Caco-2 (cell line): Measurements from ENCODE around the gene KAT7. TPM values are rescaled to one million over a fixed set of nuclear protein-coding genes. Genes with fewer than 3 reads are reported as not detected.

ENCODE experiments used
- BruUV-seq: library from RNA; stranded (reverse); fragments of 400-500 nt; replicated peaks from 2 replicates; lab custom pipeline; 2021; lab: Mats Ljungman, UMichigan
- CTCF ChIA-PET: fragments of 300-600 bp; sonication (Branson Sonifier 250); formaldehyde crosslinking; loops from one replicate; lab custom pipeline; 2022; ENCODE audit warnings: antibody characterized with exemption; lab: Charles Lee
- POLR2A ChIA-PET: fragments of 300-600 bp; sonication (Branson Sonifier 250); formaldehyde crosslinking; loops from one replicate; lab custom pipeline; 2022; ENCODE audit warnings: antibody characterized with exemption; lab: Charles Lee
- DNase-seq, 2 experiments: peaks; one replicate each; pipeline versions ENCODE4 v3.0.0 to v3.0.0-alpha.2; 2020 to 2022
- H3K27me3 ChIP-seq: replicated peaks from 2 replicates; pipeline ENCODE4 v1.6.0; 2011; ENCODE audit warnings: low read length; ENCODE audit not compliant: control insufficient read depth, insufficient read depth
- H3K36me3 ChIP-seq: 2 replicates; pipeline ENCODE4 v1.5.1; 2011; ENCODE audit warnings: low read length; ENCODE audit not compliant: control insufficient read depth, insufficient read depth
- H3K4me1 ChIP-seq: fragments of 250-450 bp; sonication (Bioruptor Pico); 2 replicates; pipeline ENCODE4 v1.5.1; 2020; ENCODE audit warnings: mild to moderate bottlenecking
- H3K4me3 ChIP-seq: 2 replicates; pipeline ENCODE4 v1.5.1; 2011; ENCODE audit warnings: low read depth, mild to moderate bottlenecking, control low read depth, low read length
- H3K9me3 ChIP-seq: fragments of 250-450 bp; sonication (Bioruptor Pico); 2 replicates; pipeline ENCODE4 v1.5.1; 2020; ENCODE audit warnings: mild to moderate bottlenecking, moderate library complexity
- H3K27ac Mint-ChIP-seq: one replicate; pipeline ENCODE4 v1.8.0; 2022; ENCODE audit warnings: mixed read lengths; ENCODE audit not compliant: unreplicated experiment
- H3K27me3 Mint-ChIP-seq: one replicate; pipeline ENCODE4 v1.8.0; 2022; ENCODE audit warnings: mixed read lengths; ENCODE audit not compliant: insufficient read depth, unreplicated experiment
- H3K36me3 Mint-ChIP-seq: one replicate; pipeline ENCODE4 v1.8.0; 2022; ENCODE audit warnings: mild to moderate bottlenecking, mixed read lengths; ENCODE audit not compliant: insufficient read depth, unreplicated experiment
- H3K4me1 Mint-ChIP-seq: one replicate; pipeline ENCODE4 v1.8.0; 2022; ENCODE audit warnings: low read depth, mixed read lengths; ENCODE audit not compliant: unreplicated experiment
- H3K4me3 Mint-ChIP-seq: one replicate; pipeline ENCODE4 v1.8.0; 2022; ENCODE audit warnings: mild to moderate bottlenecking, moderate library complexity, mixed read lengths; ENCODE audit not compliant: unreplicated experiment
- H3K9me3 Mint-ChIP-seq: one replicate; pipeline ENCODE4 v1.8.0; 2022; ENCODE audit warnings: mixed read lengths; ENCODE audit not compliant: unreplicated experiment
- intact Hi-C: fragments of 100-400 bp; cut with micrococcal nuclease; formaldehyde crosslinking; loops from one replicate; pipeline ENCODE4 v1.10.0; 2022; ENCODE audit not compliant: unreplicated experiment
- total RNA-seq: library from RNA; stranded (reverse); gene quantifications from 2 replicates; pipeline ENCODE4 v1.2.3, GENCODE V29; 2022
- TF ChIP-seq, protein P1 (sequence below), 2 experiments: fragments of 200-600 bp in 1 of 2; IDR thresholded peaks; 1 replicate in 1 of 2; 2 replicates in 1 of 2; pipeline versions ENCODE4 v1.5.1 to v1.8.0; 2011 to 2022; ENCODE audit warnings: antibody characterized with exemption in 1 of 2, control low read depth in 1 of 2, inconsistent platforms in 1 of 2, low read depth in 1 of 2, low read length in 1 of 2, mild to moderate bottlenecking in 1 of 2, moderate library complexity in 1 of 2; ENCODE audit not compliant: insufficient read depth in 1 of 2, severe bottlenecking in 1 of 2, unreplicated experiment in 1 of 2

Gene KAT7
- total RNA-seq, 1 experiment from 2014 or later: 137 TPM

DNA sequence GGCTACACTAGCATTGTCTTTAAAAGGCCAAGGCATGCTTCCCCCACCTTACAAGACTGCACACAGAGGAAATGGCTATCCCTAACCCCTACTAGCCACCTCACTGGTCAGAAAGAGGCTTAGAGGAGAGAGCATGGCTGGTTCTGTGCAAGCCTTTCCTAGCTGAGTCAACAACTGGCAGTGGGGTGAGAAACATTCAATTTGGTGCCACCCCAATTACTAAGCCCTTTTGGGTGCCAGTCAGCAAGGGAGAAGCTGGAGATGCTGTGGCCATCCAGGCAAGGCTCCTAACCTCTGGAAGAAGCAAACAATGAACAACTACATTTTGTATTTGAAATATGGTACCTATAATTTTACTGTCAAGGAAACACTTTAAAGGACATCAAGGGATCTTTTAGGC lies 4.7 kb upstream of the KAT7 start:
- ChIA-PET CTCF (interaction anchor here (2.6 kb wide), 1 partner anchor 20 kb away, joined by 9 read pairs; the partner anchor contains the start of gene FAM117A), POLR2A (no interaction called here)
- peaks cover 10% of the 10 kb centered on the region for H3K4me1 Mint-ChIP-seq

DNA sequence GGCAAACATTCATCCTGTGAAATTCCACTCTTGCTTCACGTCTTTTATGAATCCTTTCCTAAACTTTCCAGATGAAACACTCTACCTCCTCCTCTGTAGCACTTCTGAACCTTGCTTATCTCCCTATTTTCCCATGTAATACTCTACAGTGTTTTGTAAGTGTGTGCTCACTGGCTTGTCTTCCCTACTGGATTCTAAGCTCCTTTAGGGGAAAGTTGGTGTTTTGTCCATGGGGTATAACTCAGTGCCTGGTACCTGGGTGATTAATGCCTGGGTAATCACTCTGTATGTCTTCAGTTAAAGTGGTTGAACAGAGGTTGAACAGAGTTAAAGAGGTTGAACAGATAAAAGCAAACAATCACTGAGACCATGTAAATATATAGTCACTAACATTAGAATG lies 3.8 kb upstream of the KAT7 start:
- TF ChIP-seq, protein P1, sequence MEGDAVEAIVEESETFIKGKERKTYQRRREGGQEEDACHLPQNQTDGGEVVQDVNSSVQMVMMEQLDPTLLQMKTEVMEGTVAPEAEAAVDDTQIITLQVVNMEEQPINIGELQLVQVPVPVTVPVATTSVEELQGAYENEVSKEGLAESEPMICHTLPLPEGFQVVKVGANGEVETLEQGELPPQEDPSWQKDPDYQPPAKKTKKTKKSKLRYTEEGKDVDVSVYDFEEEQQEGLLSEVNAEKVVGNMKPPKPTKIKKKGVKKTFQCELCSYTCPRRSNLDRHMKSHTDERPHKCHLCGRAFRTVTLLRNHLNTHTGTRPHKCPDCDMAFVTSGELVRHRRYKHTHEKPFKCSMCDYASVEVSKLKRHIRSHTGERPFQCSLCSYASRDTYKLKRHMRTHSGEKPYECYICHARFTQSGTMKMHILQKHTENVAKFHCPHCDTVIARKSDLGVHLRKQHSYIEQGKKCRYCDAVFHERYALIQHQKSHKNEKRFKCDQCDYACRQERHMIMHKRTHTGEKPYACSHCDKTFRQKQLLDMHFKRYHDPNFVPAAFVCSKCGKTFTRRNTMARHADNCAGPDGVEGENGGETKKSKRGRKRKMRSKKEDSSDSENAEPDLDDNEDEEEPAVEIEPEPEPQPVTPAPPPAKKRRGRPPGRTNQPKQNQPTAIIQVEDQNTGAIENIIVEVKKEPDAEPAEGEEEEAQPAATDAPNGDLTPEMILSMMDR (IDR thresholded peaks at IDR 0.05; ENCODE audit: insufficient read depth in 1 of 2, low read depth in 1 of 2, low read length in 1 of 2, severe bottlenecking in 1 of 2, unreplicated experiment in 1 of 2): no peak
- no peak overlapping the region for H3K27ac Mint-ChIP-seq
- intact Hi-C loops: no loop called here
- Histone ChIP-seq H3K27me3 (no peaks in the 10 kb centered on the region), H3K9me3 (no peaks in the 10 kb centered on the region), H3K4me3 (no peak overlapping the region), H3K36me3 (no peaks in the 10 kb centered on the region), H3K4me1 (peaks cover 9% of the 10 kb centered on the region)
- peaks cover 14% of the 10 kb centered on the region for H3K4me1 Mint-ChIP-seq
- CTCF ChIA-PET: interaction anchor here (2.6 kb wide), 1 partner anchor 20 kb away, joined by 9 read pairs; the partner anchor contains the start of gene FAM117A
- no peak overlapping the region for H3K4me3 Mint-ChIP-seq
- H3K36me3 Mint-ChIP-seq: peaks cover 16% of the 10 kb centered on the region
- DNase-seq: no peak
- H3K27me3 Mint-ChIP-seq: peaks cover 18% of the 10 kb centered on the region
- POLR2A ChIA-PET: no interaction called here
- no TSS peak for BruUV-seq
- H3K9me3 Mint-ChIP-seq: no peaks in the 10 kb centered on the region

More for the DNA sequence above, 4.7 kb upstream of the KAT7 start:
- Mint-ChIP-seq H3K4me3 (no peak overlapping the region), H3K9me3 (no peaks in the 10 kb centered on the region), H3K27me3 (peaks cover 18% of the 10 kb centered on the region), H3K36me3 (peaks cover 8% of the 10 kb centered on the region), H3K27ac (no peak overlapping the region)
- no TSS peak for BruUV-seq
- no peak for DNase-seq
- intact Hi-C loops: no loop called here
- Histone ChIP-seq H3K4me3 (no peak overlapping the region), H3K27me3 (no peaks in the 10 kb centered on the region), H3K36me3 (no peaks in the 10 kb centered on the region), H3K4me1 (peaks cover 6% of the 10 kb centered on the region; the same call in 1 of the 2 replicates), H3K9me3 (no peaks in the 10 kb centered on the region)
- TF ChIP-seq, protein P1 (IDR thresholded peaks at IDR 0.05; ENCODE audit: insufficient read depth in 1 of 2, low read depth in 1 of 2, low read length in 1 of 2, severe bottlenecking in 1 of 2, unreplicated experiment in 1 of 2): no peak

DNA sequence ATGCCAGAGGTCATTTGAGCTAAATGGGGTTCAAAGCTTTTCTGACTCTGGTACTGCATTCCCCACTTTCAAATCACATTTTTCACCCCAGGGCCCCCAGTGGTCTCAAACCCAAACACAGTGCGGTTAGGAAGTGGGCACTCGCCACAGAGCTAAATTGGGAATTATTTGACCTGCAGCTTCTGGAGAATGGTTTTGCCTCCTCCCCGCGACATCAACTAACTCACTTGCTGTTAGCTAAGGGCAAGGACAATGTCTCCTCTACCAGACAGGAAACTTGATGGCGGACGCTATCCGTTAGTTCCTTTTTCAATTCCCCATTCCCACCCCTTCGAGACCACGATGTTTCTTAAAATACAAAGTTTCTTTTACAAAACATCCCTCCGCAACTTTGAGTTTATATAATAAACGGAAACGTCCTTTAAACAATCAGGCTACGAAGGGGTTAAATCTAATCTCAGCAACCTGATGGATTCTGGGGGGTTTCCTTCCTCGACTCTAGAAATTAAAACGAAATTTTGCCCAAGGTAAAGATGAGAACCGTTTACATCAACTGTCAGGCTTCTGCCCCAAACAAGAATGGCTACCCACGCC lies 500 bp upstream of the KAT7 start:
- intact Hi-C loops: loop anchor here (1.0 kb wide), 2 partner anchors 24 to 80 kb away; partner anchors contain the start of gene FAM117A

More for the DNA sequence above, 500 bp upstream of the KAT7 start:
- peaks cover 8% of the 10 kb centered on the region for H3K27me3 Mint-ChIP-seq
- peak overlapping the region; percentile 96 for H3K27ac Mint-ChIP-seq
- H3K4me1 Mint-ChIP-seq: peaks cover 21% of the 10 kb centered on the region
- H3K27me3 ChIP-seq: no peaks in the 10 kb centered on the region
- no TSS peak for BruUV-seq
- H3K36me3 ChIP-seq: peaks cover 9% of the 10 kb centered on the region
- H3K4me3 ChIP-seq: peak overlapping the region; percentile 78
- ChIA-PET CTCF (interaction anchor here (0.6 to 1.1 kb wide), 8 partner anchors 10 to 306 kb away, joined by 3 to 9 read pairs (median 4); partner anchors contain the start of genes FAM117A and SLC35B1), POLR2A (interaction anchor here (0.5 to 2.2 kb wide), 23 partner anchors 10 to 970 kb away, joined by 3 to 88 read pairs (median 4); partner anchors contain the start of genes FAM117A, LUC7L3, PHB1 and SLC35B1)
- peak overlapping the region; percentile 90 for H3K4me3 Mint-ChIP-seq
- H3K4me1 ChIP-seq: peaks cover 13% of the 10 kb centered on the region
- H3K36me3 Mint-ChIP-seq: peaks cover 49% of the 10 kb centered on the region
- H3K9me3 Mint-ChIP-seq: no peaks in the 10 kb centered on the region
- TF ChIP-seq, protein P1 (IDR thresholded peaks at IDR 0.05; ENCODE audit: insufficient read depth in 1 of 2, low read depth in 1 of 2, low read length in 1 of 2, severe bottlenecking in 1 of 2, unreplicated experiment in 1 of 2): no peak
- H3K9me3 ChIP-seq: no peaks in the 10 kb centered on the region
- DNase-seq: no peak
